SK-N-SH (cell line): ENCODE results near the gene TEX12. TPM values are rescaled to one million over a fixed set of nuclear protein-coding genes. Genes with fewer than 3 reads are reported as not detected.
"Not testable (repeated sequence)": the region's sequence is repeated elsewhere in the genome, so short reads cannot be mapped to it uniquely, and the experiment has no call there.

Experiments used
- CTCF ChIA-PET: fragments of 300-600, 350-600 bp; formaldehyde crosslinking; extraction: SDS; loops from one replicate; lab custom pipeline; 2021; lab: Yijun Ruan, JAX
- POLR2A ChIA-PET: fragments of 350-600 bp; sonication (Branson Sonifier 250); formaldehyde crosslinking; extraction: SDS; loops from one replicate; lab custom pipeline; 2020; ENCODE audit warnings: antibody characterized with exemption, inconsistent platforms; lab: Yijun Ruan, JAX
- DNase-seq: peaks from one replicate; pipeline ENCODE4 v3.0.0; 2012
- H2AFZ ChIP-seq: fragments of 200-600 bp; sonication (generic); 2 replicates; pipeline ENCODE4 v1.8.1; 2016; ENCODE audit warnings: antibody characterized with exemption, mild to moderate bottlenecking, low read depth
- H3F3A ChIP-seq: fragments of 200-600 bp; sonication (generic); replicated peaks from 2 replicates; pipeline ENCODE3; 2016; ENCODE audit warnings: antibody characterized with exemption, mild to moderate bottlenecking; ENCODE audit not compliant: insufficient read depth
- H3K27ac ChIP-seq, 2 experiments: fragments of 200-500 bp in 1 of 2; fragments of 200-600 bp in 1 of 2; sonication (Bioruptor generic) in 1 of 2; sonication (generic), shearing (Covaris generic) in 1 of 2; 2 replicates each; pipeline versions ENCODE4 v1.5.1 to v1.6.1; 2014 to 2016; ENCODE audit warnings: low read depth in 2 of 2, inconsistent platforms in 1 of 2, low read length in 1 of 2, mild to moderate bottlenecking in 1 of 2, mixed read lengths in 1 of 2
- H3K27me3 ChIP-seq: fragments of 200-600 bp; sonication (generic), shearing (Covaris generic); 2 replicates; pipeline ENCODE4 v1.6.1; 2016; ENCODE audit warnings: mixed run types; ENCODE audit not compliant: insufficient read depth
- H3K36me3 ChIP-seq, 2 experiments: fragments of 200-500 bp in 1 of 2; fragments of 200-600 bp in 1 of 2; sonication (Bioruptor generic) in 1 of 2; sonication (generic) in 1 of 2; replicated peaks in 1 of 2; 2 replicates each; pipeline versions ENCODE3 to v1.5.1; 2014 to 2016; ENCODE audit warnings: low read length in 1 of 2, mild to moderate bottlenecking in 1 of 2; ENCODE audit not compliant: insufficient read depth in 2 of 2, control insufficient read depth in 1 of 2
- H3K4me1 ChIP-seq, 2 experiments: fragments of 200-500 bp in 1 of 2; fragments of 200-600 bp in 1 of 2; sonication (Bioruptor generic) in 1 of 2; sonication (generic), shearing (Covaris generic) in 1 of 2; 2 replicates each; pipeline versions ENCODE4 v1.5.1 to v1.6.1; 2014 to 2016; ENCODE audit warnings: low read depth in 1 of 2, low read length in 1 of 2, mixed run types in 1 of 2; ENCODE audit not compliant: insufficient read depth in 2 of 2, control insufficient read depth in 1 of 2
- H3K4me2 ChIP-seq: fragments of 200-600 bp; sonication (generic), shearing (Covaris generic); 2 replicates; pipeline ENCODE4 v1.6.1; 2017; ENCODE audit warnings: mixed run types
- H3K4me3 ChIP-seq, 2 experiments: fragments of 200-500 bp in 1 of 2; fragments of 200-600 bp in 1 of 2; sonication (Bioruptor generic) in 1 of 2; sonication (generic), shearing (Covaris generic) in 1 of 2; 2 replicates each; pipeline versions ENCODE4 v1.5.1 to v1.8.1; 2014 to 2016; ENCODE audit warnings: low read depth in 2 of 2, inconsistent platforms in 1 of 2, low read length in 1 of 2, mild to moderate bottlenecking in 1 of 2, mixed read lengths in 1 of 2, moderate library complexity in 1 of 2
- H3K79me2 ChIP-seq: fragments of 200-600 bp; sonication (generic); 2 replicates; pipeline ENCODE4 v1.8.1; 2017; ENCODE audit warnings: mild to moderate bottlenecking; ENCODE audit not compliant: insufficient read depth
- H3K9ac ChIP-seq: fragments of 200-600 bp; sonication (generic); 2 replicates; pipeline ENCODE4 v1.6.1; 2017; ENCODE audit warnings: mixed run types
- H3K9me2 ChIP-seq: fragments of 200-600 bp; sonication (generic); 2 replicates; pipeline ENCODE4 v1.6.1; 2017; ENCODE audit warnings: mixed run types
- H3K9me3 ChIP-seq: fragments of 200-600 bp; sonication (generic); 2 replicates; pipeline ENCODE4 v1.6.1; 2017; ENCODE audit warnings: mixed run types, mild to moderate bottlenecking, moderate library complexity
- H4K20me1 ChIP-seq: fragments of 200-600 bp; sonication (generic); 2 replicates; pipeline ENCODE4 v1.6.1; 2017; ENCODE audit warnings: mild to moderate bottlenecking, mixed run types; ENCODE audit not compliant: insufficient read depth
- MAX ChIP-seq: IDR thresholded peaks from 2 replicates; pipeline ENCODE4 v1.4.0; 2012; ENCODE audit warnings: low read depth
- MEF2A ChIP-seq: IDR thresholded peaks from 2 replicates; pipeline ENCODE4 v1.4.0; 2012; ENCODE audit warnings: low read depth, borderline replicate concordance
- NFIC ChIP-seq: IDR thresholded peaks from 2 replicates; pipeline ENCODE4 v1.4.0; 2012; ENCODE audit warnings: borderline replicate concordance
- REST ChIP-seq: IDR thresholded peaks from 2 replicates; pipeline ENCODE4 v1.6.1; 2012; ENCODE audit warnings: mild to moderate bottlenecking, low read depth, low read length, moderate library complexity
- SMC3 ChIP-seq: IDR thresholded peaks from 2 replicates; pipeline ENCODE4 v1.6.1; 2012; ENCODE audit warnings: low read depth, low read length, improper control_type of control experiment
- TAF1 ChIP-seq: IDR thresholded peaks from 2 replicates; pipeline ENCODE4 v1.6.1; 2012; ENCODE audit warnings: low read depth, mild to moderate bottlenecking, low read length, moderate library complexity, borderline replicate concordance
- YY1 ChIP-seq: IDR thresholded peaks from 2 replicates; pipeline ENCODE4 v1.4.0; 2012; ENCODE audit warnings: low read depth, mild to moderate bottlenecking
- WGBS: methylation state at CpG from one replicate; pipeline ENCODE4 v1.1.6; 2017; ENCODE audit warnings: low lambda C conversion rate; 5-methylcytosine and 5-hydroxymethylcytosine counted together
- polyA plus RNA-seq, 3 experiments: library from polyadenylated mRNA; depleted of rRNA; stranded (reverse); fragments of >200 nt; gene quantifications; 2 replicates each; pipeline ENCODE4 v1.2.3, GENCODE V29; 2012

The TEX12 gene
- polyA plus RNA-seq, 1 of the 3 experiments (the other 2 are of a cell fraction) = not detected

- TF ChIP-seq NFIC = no peak
- no peak for TF ChIP-seq YY1
- no peak for TF ChIP-seq TAF1
- TF ChIP-seq MEF2A = no peak
- no peak for TF ChIP-seq SMC3
- no peak for TF ChIP-seq MAX
- TF ChIP-seq REST = no peak
- no peaks in the 10 kb centered on the region; a peak in 1 of 4 replicates for H3K4me1 ChIP-seq
- 69% methylated on average over 2 of the region's 2 CpGs for WGBS
- H3K4me3 ChIP-seq = no peak overlapping the region
- no peak overlapping the region for H3K27ac ChIP-seq
- H3K9me3 ChIP-seq = no peaks in the 10 kb centered on the region
- no peaks in the 10 kb centered on the region for H3K36me3 ChIP-seq
- no peaks in the 10 kb centered on the region for H3K79me2 ChIP-seq
- DNase-seq = no peak
- no peak overlapping the region for H2AFZ ChIP-seq
- POLR2A ChIA-PET = no interaction called here
- CTCF ChIA-PET = interaction anchor here (1.0 to 1.9 kb wide), 4 partner anchors 21 to 83 kb away, joined by 3 to 6 read pairs (median 4); partner anchors contain the start of gene BCO2
- H3K9ac ChIP-seq = no peak overlapping the region
- H3F3A ChIP-seq = no peaks in the 10 kb centered on the region
- no peaks in the 10 kb centered on the region for H4K20me1 ChIP-seq
- H3K27me3 ChIP-seq = no peaks in the 10 kb centered on the region
- no peak overlapping the region for H3K4me2 ChIP-seq
- 0 out of 2 replicates have a peak, but pooled peaks cover 3% of the 10 kb centered on the region for H3K9me2 ChIP-seq
These were observed 29.4 kb downstream of the TEX12 start for GRCh38 chr11:112196519-112197087.

- H3K4me2 ChIP-seq, H3K36me3 ChIP-seq, H3F3A ChIP-seq, POLR2A ChIA-PET, H3K9ac ChIP-seq, H4K20me1 ChIP-seq, H3K79me2 ChIP-seq, H3K27ac ChIP-seq, H3K4me3 ChIP-seq, H2AFZ ChIP-seq, H3K4me1 ChIP-seq, H3K9me2 ChIP-seq, H3K27me3 ChIP-seq, DNase-seq, H3K9me3 ChIP-seq: not testable (repeated sequence)
- WGBS = 62% methylated on average over 4 of the region's 4 CpGs
- CTCF ChIA-PET = interaction anchor here (1.1 to 2.5 kb wide), 5 partner anchors 20 to 1091 kb away, joined by 3 to 9 read pairs (median 4); partner anchors contain the start of gene BCO2
These were observed 31.9 kb downstream of the TEX12 start for GRCh38 chr11:112199101-112199500.
